ENCODE measurements around the gene YAF2. TPM values are rescaled to one million over a fixed set of nuclear protein-coding genes. Genes with fewer than 3 reads are reported as not detected.
"Not testable (repeated sequence)": the region's sequence is repeated elsewhere in the genome, so short reads cannot be mapped to it uniquely, and the experiment has no call there.

YAF2 gene
- total and polyA plus RNA-seq, 12 donors, result 26.9 to 129 (median 79.3) TPM

DNA sequence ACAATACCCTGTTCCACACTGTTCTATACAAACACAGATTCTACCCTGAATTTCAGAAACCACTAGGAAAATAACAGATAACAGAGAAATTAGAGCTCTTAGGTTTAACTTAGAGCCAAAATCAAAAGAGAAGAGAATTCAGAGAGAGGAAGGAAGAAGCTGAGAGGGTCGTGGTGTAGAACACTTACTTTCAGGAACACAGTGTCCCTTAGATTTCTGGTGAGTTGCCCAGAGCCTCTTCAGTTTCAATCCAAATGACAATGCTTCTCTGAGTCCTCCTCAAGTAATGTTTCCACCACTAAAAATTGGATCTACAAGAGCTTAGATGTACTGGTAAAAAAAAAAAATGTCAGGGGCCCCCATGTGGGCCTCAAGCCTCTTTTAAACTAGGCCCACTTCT lies 2.6 kb downstream of the YAF2 start:
- intact Hi-C loops (cut with DNase I), result loop anchor here in 8 of 10 donors (5.0 to 10.0 kb wide), 7 partner anchors 87 to 339 kb away; partner anchors contain the start of genes PPHLN1 (in 4 of the 8), ZCRB1 (in 4 of the 8) and GXYLT1 (in 3 of the 8)
- Histone ChIP-seq H3K4me1 (peaks cover 0 to 76% (median 59%) of the 10 kb centered on the region in 9 donors), H3K27me3 (no peaks in the 10 kb centered on the region), H3K4me3 (peak overlapping the region in 9 of 10 donors; percentile 67 to 92 (median 77)), H3K27ac (peak overlapping the region; percentile 88 to 99 (median 94)), H3K9me3 (no peaks in the 10 kb centered on the region), H3K36me3 (peaks cover 0 to 35% (median 0%) of the 10 kb centered on the region in 9 donors)
- peak in 1 of 2 donors; percentile 53 for DNase-seq
- TF ChIP-seq, protein P1, sequence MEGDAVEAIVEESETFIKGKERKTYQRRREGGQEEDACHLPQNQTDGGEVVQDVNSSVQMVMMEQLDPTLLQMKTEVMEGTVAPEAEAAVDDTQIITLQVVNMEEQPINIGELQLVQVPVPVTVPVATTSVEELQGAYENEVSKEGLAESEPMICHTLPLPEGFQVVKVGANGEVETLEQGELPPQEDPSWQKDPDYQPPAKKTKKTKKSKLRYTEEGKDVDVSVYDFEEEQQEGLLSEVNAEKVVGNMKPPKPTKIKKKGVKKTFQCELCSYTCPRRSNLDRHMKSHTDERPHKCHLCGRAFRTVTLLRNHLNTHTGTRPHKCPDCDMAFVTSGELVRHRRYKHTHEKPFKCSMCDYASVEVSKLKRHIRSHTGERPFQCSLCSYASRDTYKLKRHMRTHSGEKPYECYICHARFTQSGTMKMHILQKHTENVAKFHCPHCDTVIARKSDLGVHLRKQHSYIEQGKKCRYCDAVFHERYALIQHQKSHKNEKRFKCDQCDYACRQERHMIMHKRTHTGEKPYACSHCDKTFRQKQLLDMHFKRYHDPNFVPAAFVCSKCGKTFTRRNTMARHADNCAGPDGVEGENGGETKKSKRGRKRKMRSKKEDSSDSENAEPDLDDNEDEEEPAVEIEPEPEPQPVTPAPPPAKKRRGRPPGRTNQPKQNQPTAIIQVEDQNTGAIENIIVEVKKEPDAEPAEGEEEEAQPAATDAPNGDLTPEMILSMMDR (IDR thresholded peaks at IDR 0.05), result no peak
- 0 to 3% methylated on average over 1 of the region's 1 CpG for WGBS, 2 donors
- ATAC-seq, result peak in 6 of 8 donors; percentile 37 to 75 (median 48)

DNA sequence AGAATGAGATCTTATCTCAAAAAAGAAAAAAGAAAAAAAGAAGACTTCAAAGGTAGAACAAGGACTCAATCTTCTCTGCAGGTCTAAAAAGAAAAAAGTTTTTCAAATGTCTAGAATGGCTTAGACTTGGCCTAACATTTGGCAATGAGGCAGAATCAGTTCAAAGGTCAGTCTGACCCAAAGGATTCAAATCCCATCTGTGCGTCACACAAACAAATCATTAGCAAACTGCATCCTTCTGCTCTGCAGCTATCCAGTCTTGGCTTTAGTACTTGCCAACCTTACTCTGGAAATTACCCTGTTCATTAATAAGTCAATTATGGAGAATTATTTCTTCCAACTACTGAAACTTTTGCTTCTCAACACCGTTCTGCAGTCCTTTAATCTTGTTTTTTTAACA lies 3.1 kb downstream of the YAF2 start:
- DNase-seq (peak in 1 of 2 donors; percentile 42), ATAC-seq (peak in 4 of 8 donors; percentile 34 to 41 (median 38))
- H3K4me3 ChIP-seq, result peak overlapping the region in 8 of 10 donors; percentile 67 to 92 (median 78)
- H3K36me3 ChIP-seq, result peaks cover 0 to 37% (median 0%) of the 10 kb centered on the region in 9 donors
- 46 to 54% methylated on average over 2 of the region's 2 CpGs for WGBS, 2 donors
- intact Hi-C loops (cut with DNase I), result loop anchor here in 8 of 10 donors (5.0 to 10.0 kb wide), 7 partner anchors 87 to 340 kb away; partner anchors contain the start of genes PPHLN1 (in 4 of the 8), ZCRB1 (in 4 of the 8) and GXYLT1 (in 3 of the 8)
- no peaks in the 10 kb centered on the region for H3K9me3 ChIP-seq
- H3K4me1 ChIP-seq, result peaks cover 0 to 81% (median 63%) of the 10 kb centered on the region in 9 donors
- TF ChIP-seq, protein P1 (IDR thresholded peaks at IDR 0.05), result no peak
- H3K27me3 ChIP-seq, result no peaks in the 10 kb centered on the region
- peak overlapping the region; percentile 88 to 99 (median 94) for H3K27ac ChIP-seq

DNA sequence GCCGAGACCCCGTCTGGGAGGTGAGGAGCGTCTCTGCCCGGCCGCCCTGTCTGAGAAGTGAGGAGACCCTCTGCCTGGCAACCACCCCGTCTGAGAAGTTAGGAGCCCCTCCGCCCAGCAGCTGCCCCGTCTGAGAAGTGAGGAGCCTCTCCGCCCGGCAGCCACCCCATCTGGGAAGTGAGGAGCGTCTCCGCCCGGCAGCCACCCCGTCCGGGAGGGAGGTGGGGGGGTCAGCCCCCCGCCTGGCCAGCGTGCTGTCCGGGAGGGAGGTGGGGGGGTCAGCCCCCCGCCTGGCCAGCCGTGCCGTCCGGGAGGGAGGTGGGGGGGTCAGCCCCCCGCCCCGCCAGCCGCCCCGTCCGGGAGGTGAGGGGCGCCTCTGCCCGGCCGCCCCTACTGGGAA lies 10.5 kb downstream of the YAF2 start:
- DNase-seq; H3K4me3 ChIP-seq; H3K9me3 ChIP-seq; ATAC-seq; intact Hi-C loops (cut with DNase I); H3K27me3 ChIP-seq; H3K27ac ChIP-seq: not testable (repeated sequence)
- peaks cover 0 to 37% (median 16%) of the 10 kb centered on the region in 9 donors for H3K4me1 ChIP-seq
- 96 to 98% methylated on average over 8 to 24 of the region's 30 CpGs for WGBS, 2 donors
- peaks cover 0 to 30% (median 0%) of the 10 kb centered on the region in 9 donors for H3K36me3 ChIP-seq

DNA sequence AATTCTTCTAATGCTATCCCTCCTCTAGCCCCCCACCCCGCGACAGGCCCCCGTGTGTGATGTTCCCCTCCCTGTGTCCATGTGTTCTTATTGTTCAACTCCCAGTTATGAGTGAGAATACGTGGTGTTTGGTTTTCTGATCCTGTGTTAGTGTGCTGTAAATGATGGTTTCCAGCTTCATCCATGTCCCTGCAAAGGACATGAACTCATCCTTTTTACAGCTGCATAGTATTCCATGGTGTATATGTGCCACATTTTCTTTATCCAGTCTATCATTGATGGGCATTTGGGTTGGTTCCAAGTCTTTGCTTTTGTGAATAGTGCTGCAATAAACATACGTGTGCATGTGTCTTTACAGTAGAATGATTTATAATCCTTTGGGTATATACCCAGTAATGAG lies 13.5 kb downstream of the YAF2 start:
- Histone ChIP-seq H3K4me1 (peaks cover 0 to 25% (median 2%) of the 10 kb centered on the region in 9 donors), H3K36me3 (peaks cover 0 to 19% (median 0%) of the 10 kb centered on the region in 9 donors)
- H3K9me3 ChIP-seq; H3K4me3 ChIP-seq; H3K27ac ChIP-seq; H3K27me3 ChIP-seq; DNase-seq; intact Hi-C loops (cut with DNase I); ATAC-seq: not testable (repeated sequence)
- 96 to 97% methylated on average over 5 of the region's 5 CpGs for WGBS, 2 donors

DNA sequence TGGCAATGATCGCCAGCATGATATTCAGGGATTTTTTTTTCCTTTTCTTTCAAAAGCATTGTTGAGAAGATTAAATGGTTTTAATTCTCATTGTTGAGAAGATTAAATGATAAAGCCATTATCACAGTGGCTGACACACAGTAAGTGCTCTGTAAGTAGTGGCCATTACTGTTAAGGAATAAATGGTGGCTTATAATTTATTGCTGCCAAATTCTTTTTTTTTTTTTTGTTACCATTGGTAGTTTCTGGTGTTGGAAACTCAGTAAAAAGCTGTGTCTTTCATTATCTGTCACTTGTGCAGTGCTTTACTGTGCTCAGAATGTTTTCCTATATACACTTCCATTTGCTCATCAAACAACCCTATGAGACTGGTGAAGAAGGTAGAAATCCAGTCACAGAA lies 15.3 kb downstream of the YAF2 start:
- intact Hi-C loops (cut with DNase I), result no loop called here
- TF ChIP-seq, protein P1 (IDR thresholded peaks at IDR 0.05), result no peak
- Histone ChIP-seq H3K27ac (no peak overlapping the region), H3K27me3 (no peaks in the 10 kb centered on the region), H3K36me3 (peaks cover 0 to 19% (median 0%) of the 10 kb centered on the region in 9 donors), H3K4me1 (peaks cover 0 to 31% (median 12%) of the 10 kb centered on the region in 9 donors), H3K4me3 (no peak overlapping the region), H3K9me3 (peaks cover 0 to 6% (median 0%) of the 10 kb centered on the region in 11 donors)
- no peak for DNase-seq
- ATAC-seq, result no peak
- WGBS, 2 donors, result 98 to 100% methylated on average over 1 of the region's 1 CpG
